Measurements from ENCODE around the gene GNPAT. TPM values are rescaled to one million over a fixed set of nuclear protein-coding genes. Genes with fewer than 3 reads are reported as not detected.

The GNPAT gene
- total and polyA plus RNA-seq, 10 of the 15 experiments (the other 5 are each of a cell fraction or from before 2014, with no cell fraction given), result 24.0 to 70.6 (median 47.2) TPM

DNA sequence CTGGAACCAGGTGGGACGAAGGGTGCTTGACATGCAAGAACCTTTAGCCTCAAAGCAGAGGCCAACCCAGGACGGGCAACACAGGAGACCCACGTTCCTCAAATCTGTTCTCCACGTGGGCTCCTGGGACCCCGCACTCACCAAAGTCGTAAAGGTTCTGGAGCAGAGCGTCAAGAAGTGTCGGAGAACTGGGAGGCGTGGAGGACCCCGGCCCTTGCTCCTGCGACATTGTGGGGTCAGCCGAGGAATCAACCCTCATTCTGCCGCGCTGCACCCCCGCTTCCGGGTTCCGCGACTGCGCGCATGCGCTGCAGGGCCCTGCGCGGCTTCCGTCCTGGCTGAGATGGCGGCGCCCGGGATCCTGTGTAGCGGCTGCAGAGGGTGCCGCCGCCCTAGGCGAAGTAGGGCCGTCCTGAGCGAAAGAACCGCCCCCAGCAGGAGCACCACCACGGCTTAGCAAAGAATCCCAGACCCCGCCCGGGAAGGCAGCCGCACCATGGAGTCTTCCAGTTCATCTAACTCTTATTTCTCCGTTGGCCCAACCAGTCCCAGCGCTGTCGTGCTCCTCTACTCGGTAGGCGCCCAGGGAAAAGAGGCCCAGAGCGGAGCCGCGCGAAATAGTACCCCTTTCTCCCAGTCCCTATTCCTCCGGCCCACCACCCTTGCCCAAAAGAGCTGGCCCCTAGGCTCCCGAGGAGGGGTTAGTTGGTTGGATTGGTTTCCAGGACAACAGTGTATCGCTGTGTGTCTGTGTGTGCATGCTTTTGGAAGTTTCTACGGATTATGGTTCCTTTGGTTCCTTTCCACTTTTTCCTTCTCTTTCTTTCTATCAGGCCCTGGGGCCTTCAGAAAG, at the start of gene GNPAT (continued):
- no peak for TF ChIP-seq REST (IDR thresholded peaks at IDR 0.05; ENCODE audit: low read depth, low read length)
- peak; percentile 99 for TF ChIP-seq POLR2A (IDR thresholded peaks at IDR 0.05; ENCODE audit: low read depth, low read length)
- peak; percentile 48; the same call in 1 of the 2 replicates for TF ChIP-seq CREB1 (IDR thresholded peaks at IDR 0.05; ENCODE audit: low read depth)
- no peak for TF ChIP-seq EZH2 (IDR thresholded peaks at IDR 0.05; ENCODE audit: borderline replicate concordance, control insufficient read depth, low read depth, low read length)
- TF ChIP-seq EGR1 (IDR thresholded peaks at IDR 0.05; ENCODE audit: borderline replicate concordance in 1 of 2, low read depth in 2 of 2, low read length in 2 of 2), result peak in 1 of 2 experiments; percentile 92; a peak in 2 of 3 replicates
- TF ChIP-seq NR2F1 (conservative IDR thresholded peaks at IDR 0.05), result peak; percentile 77; the same call in 1 of the 2 replicates
- peak; percentile 96 for TF ChIP-seq TAF1 (IDR thresholded peaks at IDR 0.05; ENCODE audit: borderline replicate concordance, low read depth, low read length)
- TF ChIP-seq BMI1 (IDR thresholded peaks at IDR 0.05; ENCODE audit: borderline replicate concordance), result no peak
- 0 out of 2 replicates have a peak, but pooled peaks have one; percentile 22 for TF ChIP-seq NR2C1 (IDR thresholded peaks at IDR 0.05)
- TF ChIP-seq, protein P1, sequence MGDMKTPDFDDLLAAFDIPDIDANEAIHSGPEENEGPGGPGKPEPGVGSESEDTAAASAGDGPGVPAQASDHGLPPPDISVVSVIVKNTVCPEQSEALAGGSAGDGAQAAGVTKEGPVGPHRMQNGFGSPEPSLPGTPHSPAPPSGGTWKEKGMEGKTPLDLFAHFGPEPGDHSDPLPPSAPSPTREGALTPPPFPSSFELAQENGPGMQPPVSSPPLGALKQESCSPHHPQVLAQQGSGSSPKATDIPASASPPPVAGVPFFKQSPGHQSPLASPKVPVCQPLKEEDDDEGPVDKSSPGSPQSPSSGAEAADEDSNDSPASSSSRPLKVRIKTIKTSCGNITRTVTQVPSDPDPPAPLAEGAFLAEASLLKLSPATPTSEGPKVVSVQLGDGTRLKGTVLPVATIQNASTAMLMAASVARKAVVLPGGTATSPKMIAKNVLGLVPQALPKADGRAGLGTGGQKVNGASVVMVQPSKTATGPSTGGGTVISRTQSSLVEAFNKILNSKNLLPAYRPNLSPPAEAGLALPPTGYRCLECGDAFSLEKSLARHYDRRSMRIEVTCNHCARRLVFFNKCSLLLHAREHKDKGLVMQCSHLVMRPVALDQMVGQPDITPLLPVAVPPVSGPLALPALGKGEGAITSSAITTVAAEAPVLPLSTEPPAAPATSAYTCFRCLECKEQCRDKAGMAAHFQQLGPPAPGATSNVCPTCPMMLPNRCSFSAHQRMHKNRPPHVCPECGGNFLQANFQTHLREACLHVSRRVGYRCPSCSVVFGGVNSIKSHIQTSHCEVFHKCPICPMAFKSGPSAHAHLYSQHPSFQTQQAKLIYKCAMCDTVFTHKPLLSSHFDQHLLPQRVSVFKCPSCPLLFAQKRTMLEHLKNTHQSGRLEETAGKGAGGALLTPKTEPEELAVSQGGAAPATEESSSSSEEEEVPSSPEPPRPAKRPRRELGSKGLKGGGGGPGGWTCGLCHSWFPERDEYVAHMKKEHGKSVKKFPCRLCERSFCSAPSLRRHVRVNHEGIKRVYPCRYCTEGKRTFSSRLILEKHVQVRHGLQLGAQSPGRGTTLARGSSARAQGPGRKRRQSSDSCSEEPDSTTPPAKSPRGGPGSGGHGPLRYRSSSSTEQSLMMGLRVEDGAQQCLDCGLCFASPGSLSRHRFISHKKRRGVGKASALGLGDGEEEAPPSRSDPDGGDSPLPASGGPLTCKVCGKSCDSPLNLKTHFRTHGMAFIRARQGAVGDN (IDR thresholded peaks at IDR 0.05), result peak; percentile 86
- no peak for TF ChIP-seq WRNIP1 (IDR thresholded peaks at IDR 0.05; ENCODE audit: borderline replicate concordance, low read depth, low read length)
- TF ChIP-seq CBFB (IDR thresholded peaks at IDR 0.05; ENCODE audit: low read depth), result peak; percentile 73
- peak; percentile 78 for TF ChIP-seq NBN (IDR thresholded peaks at IDR 0.05)
- no peak for TF ChIP-seq SREBF1 (IDR thresholded peaks at IDR 0.05; ENCODE audit: low read length)
- TF ChIP-seq GATAD2B (conservative IDR thresholded peaks at IDR 0.05; ENCODE audit: low read depth), result peak; percentile 97
- TF ChIP-seq YY1 (IDR thresholded peaks at IDR 0.05; ENCODE audit: low read depth, low read length), result peak; percentile 97
- TF ChIP-seq PML (IDR thresholded peaks at IDR 0.05; ENCODE audit: low read length), result peak; percentile 94
- TF ChIP-seq CTCF (IDR thresholded peaks at IDR 0.05 in 2 of 3, conservative IDR thresholded peaks at IDR 0.05 in 1 of 3; ENCODE audit: control insufficient read depth in 2 of 3, extremely low read depth in 1 of 3, insufficient read depth in 1 of 3, low read depth in 3 of 3, low read length in 3 of 3), result no peak
- TF ChIP-seq USF1 (IDR thresholded peaks at IDR 0.05; ENCODE audit: borderline replicate concordance, extremely low read length, insufficient read depth, low read depth, low read length), result no peak
- TF ChIP-seq BACH1 (IDR thresholded peaks at IDR 0.05; ENCODE audit: borderline replicate concordance), result peak; percentile 53; the same call in 1 of the 2 replicates

Data from GM12878 (cell line).